GM19025 (cell line): ENCODE data around the gene APOBEC3A.
"Not testable (repeated sequence)": the region's sequence is repeated elsewhere in the genome, so short reads cannot be mapped to it uniquely, and the experiment has no call there.

Source experiments
- ATAC-seq: cut with Tn5 transposase; IDR thresholded peaks from one replicate; pipeline ENCODE4 v1.9.1; 2021; ENCODE audit warnings: mild to moderate bottlenecking, low read depth, moderate library complexity; ENCODE audit not compliant: unreplicated experiment

APOBEC3A gene

GRCh38 chr22:38974826-38975175 is 17.4 kb downstream of the APOBEC3A start:
- ATAC-seq = no peak

GRCh38 chr22:38977289-38977688 is 19.9 kb downstream of the APOBEC3A start:
- ATAC-seq = not testable (repeated sequence)

GRCh38 chr22:38980587-38980986 is 23.2 kb downstream of the APOBEC3A start:
- not testable (repeated sequence) for ATAC-seq

GRCh38 chr22:38981005-38981991 is 23.9 kb downstream of the APOBEC3A start:
- ATAC-seq = no peak

- peak; percentile 52 for ATAC-seq
Observed at GRCh38 chr22:38981992-38982927, 24.9 kb downstream of the APOBEC3A start, which contains the start of gene APOBEC3B. TSS of gene APOBEC3B (plus strand) at chr22:38982347. CDS start at chr22:38982454, 107 bp downstream.

- ATAC-seq = no peak
Observed at GRCh38 chr22:38984224-38984623, 26.8 kb downstream of the APOBEC3A start.

GRCh38 chr22:38984784-38985757 is 27.7 kb downstream of the APOBEC3A start:
- peak; percentile 64 for ATAC-seq

- ATAC-seq = no peak
Observed at GRCh38 chr22:38986629-38987028, 29.2 kb downstream of the APOBEC3A start.

GRCh38 chr22:38987171-38987895 is 29.9 kb downstream of the APOBEC3A start:
- ATAC-seq = no peak

- ATAC-seq = no peak
Observed at GRCh38 chr22:38989466-38989865, 32.1 kb downstream of the APOBEC3A start.

- ATAC-seq = not testable (repeated sequence)
Observed at GRCh38 chr22:38992871-38993371, 35.5 kb downstream of the APOBEC3A start.

GRCh38 chr22:38996105-38996504 is 38.7 kb downstream of the APOBEC3A start:
- ATAC-seq = no peak

GRCh38 chr22:38997518-38997917 is 40.1 kb downstream of the APOBEC3A start:
- no peak for ATAC-seq

- ATAC-seq = no peak
Observed at GRCh38 chr22:39003165-39003638, 45.8 kb downstream of the APOBEC3A start.

GRCh38 chr22:39007177-39007576 is 49.8 kb downstream of the APOBEC3A start:
- no peak for ATAC-seq

- ATAC-seq = not testable (repeated sequence)
Observed at GRCh38 chr22:39008271-39008850, 51.0 kb downstream of the APOBEC3A start.

GRCh38 chr22:39010946-39011345 is 53.5 kb downstream of the APOBEC3A start:
- no peak for ATAC-seq
